Measurements from ENCODE around the gene NDUFAF3. TPM values are rescaled to one million over a fixed set of nuclear protein-coding genes. Genes with fewer than 3 reads are reported as not detected.
"Not testable (repeated sequence)": the region's sequence is repeated elsewhere in the genome, so short reads cannot be mapped to it uniquely, and the experiment has no call there.

Gene NDUFAF3
- total and polyA plus RNA-seq, 2 experiments from 2014 or later: 70.7 to 140 TPM

DNA sequence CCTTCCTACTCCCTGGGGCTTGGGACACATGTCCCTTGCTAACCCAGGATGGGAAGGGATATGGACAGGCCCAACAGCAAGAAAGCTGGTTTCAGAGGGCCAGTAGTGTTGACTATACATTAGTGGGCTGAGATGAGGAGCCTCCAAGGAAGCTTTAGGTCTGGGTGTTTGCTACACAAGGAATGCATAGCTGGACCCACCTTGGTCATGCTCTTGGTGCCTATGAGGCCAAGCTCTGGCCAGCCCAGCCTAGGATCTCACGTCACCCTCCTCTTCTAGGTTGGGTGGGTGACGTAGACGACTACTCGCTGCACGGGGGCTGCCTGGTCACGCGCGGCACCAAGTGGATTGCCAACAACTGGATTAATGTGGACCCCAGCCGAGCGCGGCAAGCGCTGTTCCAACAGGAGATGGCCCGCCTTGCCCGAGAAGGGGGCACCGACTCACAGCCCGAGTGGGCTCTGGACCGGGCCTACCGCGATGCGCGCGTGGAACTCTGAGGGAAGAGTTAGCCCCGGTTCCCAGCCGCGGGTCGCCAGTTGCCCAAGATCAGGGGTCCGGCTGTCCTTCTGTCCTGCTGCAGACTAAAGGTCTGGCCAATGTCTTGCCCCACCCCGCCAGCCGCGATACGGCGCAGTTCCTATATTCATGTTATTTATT lies 15.4 kb upstream of the NDUFAF3 start:
- TF ChIP-seq CTCF (IDR thresholded peaks at IDR 0.05; ENCODE audit: poor library complexity) (no peak), EZH2phosphoT487 (IDR thresholded peaks at IDR 0.05; ENCODE audit: low read depth, severe bottlenecking, unreplicated experiment) (no peak), EZH2 (IDR thresholded peaks at IDR 0.05; ENCODE audit: borderline replicate concordance) (no peak)
- H3K79me2 ChIP-seq: peaks cover 40% of the 10 kb centered on the region
- WGBS (ENCODE audit: low lambda C conversion rate, missing lambda C conversion rate): 5% methylated on average over 31 of the region's 32 CpGs

DNA sequence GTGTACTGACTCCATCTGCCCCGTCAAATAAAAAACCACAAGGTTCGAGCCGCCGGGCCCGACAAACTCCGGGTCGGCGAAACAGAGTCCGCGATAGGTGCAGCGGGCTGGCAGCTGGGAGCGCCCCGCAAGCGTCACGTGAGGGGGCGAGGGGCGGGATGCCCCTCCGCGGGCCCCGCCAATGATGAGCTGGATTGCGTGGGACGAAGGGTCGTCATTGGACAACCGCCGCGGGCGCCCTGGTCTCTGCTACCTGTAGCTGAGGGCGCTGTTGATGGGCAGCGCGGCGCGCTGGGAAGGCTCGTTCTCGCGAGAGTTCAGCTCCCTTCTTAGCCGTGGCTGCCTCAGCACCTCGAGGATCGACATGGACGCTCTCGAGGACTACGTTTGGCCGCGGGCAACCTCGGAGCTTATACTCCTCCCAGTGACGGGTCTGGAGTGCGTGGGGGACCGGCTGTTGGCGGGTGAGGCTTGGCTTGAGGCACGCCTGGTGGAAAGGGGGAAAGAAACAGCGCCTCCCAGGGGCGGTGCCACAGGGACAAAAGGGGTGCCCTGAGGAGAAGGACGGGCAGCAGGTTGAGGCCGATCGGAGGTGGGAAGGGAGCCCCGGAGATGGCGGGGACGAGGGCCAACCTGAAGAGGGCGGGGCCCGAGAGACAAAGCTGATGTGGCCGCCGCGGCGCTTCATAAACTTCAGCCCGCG lies 14.7 kb upstream of the NDUFAF3 start, which contains the start of gene WDR6:
TSS of gene WDR6 (plus strand) at position 324 of the 703 bp plus-strand sequence. CDS start at position 365, 41 bp downstream.
- Histone ChIP-seq H3K79me2 (peaks cover 47% of the 10 kb centered on the region), H3K4me1 (ENCODE audit: insufficient read depth) (peaks cover 4% of the 10 kb centered on the region), H3K4me2 (peak within 1 kb of the TSS; percentile 88), H3K36me3 (replicated peaks; ENCODE audit: insufficient read depth, low read depth) (no peaks in the 10 kb centered on the region), H3K9me2 (replicated peaks; ENCODE audit: insufficient read depth) (no peaks in the 10 kb centered on the region), H3K9me3 (ENCODE audit: low read depth) (no peaks in the 10 kb centered on the region), H3K27me3 (no peaks in the 10 kb centered on the region), H4K20me1 (ENCODE audit: insufficient read depth, poor library complexity, severe bottlenecking) (peaks cover 42% of the 10 kb centered on the region), H3K4me3 (peak within 1 kb of the TSS; percentile 40), H3K27ac (peak within 1 kb of the TSS; percentile 95), H2AFZ (peak within 1 kb of the TSS; percentile 66)
- DNase-seq (ENCODE audit: low spot score): peak; percentile 99
- WGBS (ENCODE audit: low lambda C conversion rate, missing lambda C conversion rate): under 1% methylated on average over 57 of the region's 65 CpGs
- TF ChIP-seq EZH2 (IDR thresholded peaks at IDR 0.05; ENCODE audit: borderline replicate concordance) (no peak), CTCF (IDR thresholded peaks at IDR 0.05; ENCODE audit: poor library complexity) (peak; percentile 53)

More for the DNA sequence above, 15.4 kb upstream of the NDUFAF3 start:
- Histone ChIP-seq H2AFZ (peak overlapping the region; percentile 47), H3K4me3 (peak overlapping the region; percentile 40), H4K20me1 (ENCODE audit: insufficient read depth, poor library complexity, severe bottlenecking) (peaks cover 35% of the 10 kb centered on the region), H3K4me1 (ENCODE audit: insufficient read depth) (peaks cover 4% of the 10 kb centered on the region), H3K9me3 (ENCODE audit: low read depth) (no peaks in the 10 kb centered on the region), H3K27me3 (no peaks in the 10 kb centered on the region), H3K9me2 (replicated peaks; ENCODE audit: insufficient read depth) (no peaks in the 10 kb centered on the region), H3K27ac (peak overlapping the region; percentile 95), H3K4me2 (peak overlapping the region; percentile 88), H3K36me3 (replicated peaks; ENCODE audit: insufficient read depth, low read depth) (no peaks in the 10 kb centered on the region)
- DNase-seq (ENCODE audit: low spot score): peak; percentile 67

DNA sequence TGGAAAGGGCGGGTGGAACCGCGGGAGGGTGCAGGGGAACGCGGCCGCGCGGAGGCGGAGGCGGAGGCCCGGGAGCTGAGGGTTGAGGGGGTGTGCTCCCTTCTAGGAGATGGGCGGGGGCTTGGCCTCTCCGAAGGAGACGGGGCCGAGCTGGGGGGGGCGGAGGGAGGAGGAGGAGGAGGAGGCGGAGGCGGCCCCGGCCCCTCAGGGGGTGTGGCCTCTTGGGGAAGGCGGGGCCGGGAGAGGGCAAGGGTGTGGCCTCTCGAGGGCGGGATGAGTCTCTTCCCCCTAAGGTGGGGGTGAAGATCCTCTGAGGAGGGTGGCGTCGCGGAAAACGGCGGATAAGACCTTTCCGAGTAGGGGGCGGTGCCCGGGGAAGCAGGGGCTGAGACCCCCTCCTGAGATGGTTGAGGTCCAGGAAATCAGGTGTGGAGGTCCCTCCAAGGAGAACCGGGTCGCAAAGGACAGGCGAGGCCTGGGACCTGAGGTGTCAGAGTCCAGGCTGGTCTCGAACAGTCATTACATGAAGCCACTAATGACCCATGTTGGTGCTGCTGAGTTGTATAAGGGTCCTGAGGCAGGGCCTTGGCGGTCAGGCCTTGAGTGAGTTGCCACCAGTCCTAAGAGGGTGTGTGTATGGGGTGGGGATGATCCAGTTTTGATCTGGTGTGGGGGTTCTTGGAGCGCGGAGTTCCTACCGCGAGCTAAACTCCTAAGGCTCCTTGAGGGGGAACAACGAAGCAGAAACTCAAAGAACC lies 14.0 kb upstream of the NDUFAF3 start:
- Histone ChIP-seq H3K27ac (peak overlapping the region; percentile 95), H4K20me1 (ENCODE audit: insufficient read depth, poor library complexity, severe bottlenecking) (peaks cover 49% of the 10 kb centered on the region), H3K9me3 (ENCODE audit: low read depth) (no peaks in the 10 kb centered on the region), H3K79me2 (peaks cover 53% of the 10 kb centered on the region), H2AFZ (peak overlapping the region; percentile 66), H3K9me2 (replicated peaks; ENCODE audit: insufficient read depth) (no peaks in the 10 kb centered on the region), H3K36me3 (replicated peaks; ENCODE audit: insufficient read depth, low read depth) (no peaks in the 10 kb centered on the region), H3K4me1 (ENCODE audit: insufficient read depth) (peaks cover 4% of the 10 kb centered on the region), H3K4me2 (peak overlapping the region; percentile 88), H3K27me3 (no peaks in the 10 kb centered on the region), H3K4me3 (peak overlapping the region; percentile 40)
- DNase-seq (ENCODE audit: low spot score): peak; percentile 95
- no peak for TF ChIP-seq EZH2phosphoT487 (IDR thresholded peaks at IDR 0.05; ENCODE audit: low read depth, severe bottlenecking, unreplicated experiment)
- TF ChIP-seq EZH2 (IDR thresholded peaks at IDR 0.05; ENCODE audit: borderline replicate concordance): no peak
- TF ChIP-seq CTCF (IDR thresholded peaks at IDR 0.05; ENCODE audit: poor library complexity): no peak
- 39% methylated on average over 17 of the region's 41 CpGs for WGBS (ENCODE audit: low lambda C conversion rate, missing lambda C conversion rate)

- H3K9me3 ChIP-seq (ENCODE audit: low read depth); H3K27me3 ChIP-seq; H2AFZ ChIP-seq; H3K4me3 ChIP-seq; DNase-seq (ENCODE audit: low spot score); H3K36me3 ChIP-seq (replicated peaks; ENCODE audit: insufficient read depth, low read depth); H3K4me1 ChIP-seq (ENCODE audit: insufficient read depth); H3K9me2 ChIP-seq (replicated peaks; ENCODE audit: insufficient read depth): not testable (repeated sequence)
- Histone ChIP-seq H3K4me2 (peak overlapping the region; percentile 88), H4K20me1 (ENCODE audit: insufficient read depth, poor library complexity, severe bottlenecking) (peaks cover 56% of the 10 kb centered on the region), H3K27ac (peak overlapping the region; percentile 95), H3K79me2 (peaks cover 59% of the 10 kb centered on the region)
- 92% methylated on average over 5 of the region's 5 CpGs for WGBS (ENCODE audit: low lambda C conversion rate, missing lambda C conversion rate)
These were observed 13.3 kb upstream of the NDUFAF3 start for GRCh38 chr3:49008627-49009026.

Measured in hepatocyte (in vitro differentiated cells).